ENCODE data around the gene ADAD1.
A peak's percentile ranks its signal among the peaks of the same experiment; 100 is the strongest.
"Not testable (repeated sequence)": the region's sequence is repeated elsewhere in the genome, so short reads cannot be mapped to it uniquely, and the experiment has no call there.

The ADAD1 gene

GRCh38 chr4:122378711-122379110, at the start of gene ADAD1:
TSS of gene ADAD1 (plus strand) at chr4:122379011. CDS start at chr4:122380070, 1,059 bp downstream.
- DNase-seq, result no peak

GRCh38 chr4:122329876-122330565, 48.8 kb upstream of the ADAD1 start:
- DNase-seq, result no peak

DNA sequence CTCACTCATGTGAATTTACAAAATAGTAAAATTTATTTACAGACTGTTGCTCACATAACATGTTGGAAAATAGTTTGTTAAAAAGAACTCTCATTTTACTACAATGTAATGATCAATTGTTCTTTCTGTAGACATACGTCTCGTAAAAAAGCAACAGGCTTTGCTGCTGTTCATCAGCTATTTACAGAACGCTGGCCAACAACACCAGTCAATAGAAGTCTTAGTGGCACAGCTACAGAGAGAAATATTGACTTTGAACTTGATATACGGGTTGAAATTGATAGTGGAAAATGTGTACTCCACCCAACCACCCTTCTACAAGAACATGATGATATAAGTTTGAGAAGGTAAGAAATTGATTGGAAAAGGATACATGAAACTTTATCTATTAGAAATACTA, 47.6 kb upstream of the ADAD1 start:
- no peak for DNase-seq

GRCh38 chr4:122334828-122335227, 44.0 kb upstream of the ADAD1 start:
- peak; percentile 3 for DNase-seq

- no peak for DNase-seq
These were observed 36.9 kb upstream of the ADAD1 start for GRCh38 chr4:122341886-122342285.

GRCh38 chr4:122346036-122346435, 32.8 kb upstream of the ADAD1 start:
- no peak for DNase-seq

GRCh38 chr4:122346503-122346902, 32.3 kb upstream of the ADAD1 start:
- no peak for DNase-seq

DNA sequence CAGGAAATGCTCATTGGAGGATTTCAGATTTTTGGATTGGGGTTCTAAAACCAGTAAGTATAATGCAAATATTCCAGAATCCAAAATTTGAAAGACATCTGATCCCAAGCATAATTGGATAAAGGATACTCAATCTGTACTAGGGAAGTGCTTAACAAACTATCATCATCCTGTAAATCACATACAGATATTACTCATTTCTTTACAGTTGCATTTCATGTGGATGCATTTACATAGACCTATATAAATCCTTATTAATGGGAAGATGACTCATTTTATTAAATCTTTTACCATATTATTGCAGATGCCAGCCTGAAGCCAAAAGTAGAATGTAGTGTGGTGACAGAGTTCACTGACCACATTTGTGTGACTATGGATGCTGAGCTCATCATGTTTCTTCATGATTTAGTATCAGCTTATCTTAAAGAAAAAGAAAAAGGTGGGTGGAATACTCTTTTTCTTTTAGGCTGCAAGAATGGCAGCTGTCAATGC, 22.4 kb upstream of the ADAD1 start:
- DNase-seq, result no peak

DNA sequence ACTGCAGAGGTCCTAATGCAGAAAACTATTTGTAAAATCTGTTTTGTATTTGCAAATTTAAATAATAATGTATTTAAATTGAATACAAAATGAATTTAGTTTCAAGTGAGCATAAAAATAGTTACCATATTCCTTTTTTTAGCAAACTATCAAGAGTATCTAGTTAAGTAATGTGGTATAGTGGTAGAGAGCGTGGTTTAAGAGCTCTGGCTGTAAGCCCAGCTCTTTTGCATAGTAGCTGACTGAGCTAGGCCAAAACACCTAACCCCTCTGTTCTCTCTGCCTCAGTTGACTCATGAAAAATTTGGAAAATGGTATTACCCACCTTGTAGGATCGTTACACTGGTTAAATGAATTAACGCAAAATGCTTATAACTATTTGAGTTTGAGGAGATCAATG, 18.1 kb upstream of the ADAD1 start:
- DNase-seq, result no peak

DNA sequence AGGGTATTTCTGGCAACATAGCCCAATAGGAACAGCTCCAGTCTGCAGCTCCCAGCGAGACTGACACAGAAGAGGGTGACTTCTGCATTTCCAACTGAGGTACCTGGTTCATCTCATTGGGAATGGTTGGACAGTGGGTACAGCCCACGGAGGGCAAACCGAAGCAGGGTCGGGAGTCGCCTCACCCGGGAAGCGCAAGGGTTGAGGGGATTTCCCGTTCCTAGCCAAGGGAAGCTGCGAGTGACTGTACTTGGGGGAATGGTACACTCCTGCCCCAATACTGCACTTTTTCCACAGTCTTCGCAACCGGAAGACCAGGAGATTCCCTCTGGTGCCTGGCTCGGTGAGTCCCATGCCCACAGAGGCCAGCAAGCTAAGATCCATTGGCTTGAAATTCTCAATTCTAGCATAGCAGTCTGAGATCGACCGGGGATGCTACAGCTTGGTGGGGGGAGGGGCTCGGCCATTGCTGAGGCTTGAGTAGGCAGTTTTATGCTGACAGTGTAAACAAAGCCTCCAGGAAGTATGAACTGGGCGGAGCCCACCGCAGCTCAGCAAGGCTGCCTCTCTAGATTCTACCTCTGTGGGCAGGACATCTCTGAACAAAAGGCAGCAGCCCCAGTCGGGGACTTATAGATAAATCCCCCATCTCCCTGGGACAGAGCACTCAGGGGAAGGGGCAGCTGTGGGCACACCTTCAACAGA, 14.0 kb upstream of the ADAD1 start:
- DNase-seq, result peak; percentile 8

DNA sequence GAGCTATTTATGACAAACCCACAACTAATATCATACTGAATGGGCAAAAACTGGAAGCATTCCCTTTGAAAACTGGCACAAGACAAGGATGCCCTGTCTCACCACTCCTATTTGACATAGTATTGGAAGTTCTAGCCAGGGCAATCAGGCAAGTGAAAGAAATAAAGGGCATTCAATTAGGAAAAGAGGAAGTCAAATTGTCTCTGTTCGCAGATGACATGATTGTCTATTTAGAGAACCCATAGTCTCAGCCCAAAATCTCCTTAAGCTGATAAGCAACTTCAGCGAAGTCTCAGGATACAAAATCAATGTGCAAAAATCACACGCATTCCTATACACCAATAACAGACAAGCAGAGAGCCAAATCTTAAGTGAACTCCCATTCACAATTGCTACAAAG, 10.0 kb upstream of the ADAD1 start:
- DNase-seq, result not testable (repeated sequence)

- DNase-seq, result no peak
These were observed 1.5 kb upstream of the ADAD1 start for GRCh38 chr4:122377352-122377751.

DNA sequence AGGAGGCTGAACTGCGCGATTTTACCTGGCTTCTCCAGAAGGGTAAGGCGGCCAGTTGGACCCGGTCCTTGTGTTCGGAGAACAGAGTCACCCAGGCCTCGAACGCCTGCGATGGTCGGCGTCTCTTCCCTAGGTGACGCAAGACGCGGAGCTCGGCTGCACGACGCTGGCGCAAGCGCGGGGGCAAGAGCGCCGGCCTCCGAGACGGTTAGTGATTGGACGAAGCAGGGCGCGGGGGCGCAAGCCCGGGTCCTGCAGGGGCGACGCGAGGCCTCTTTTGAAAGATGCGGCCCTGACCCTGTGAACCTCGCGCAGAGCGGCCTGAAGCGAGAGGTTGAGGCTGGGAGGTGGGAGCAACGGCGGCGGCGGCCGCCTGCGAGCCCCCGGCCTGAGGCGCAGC, 428 bp downstream of the ADAD1 start:
- no peak for DNase-seq

GRCh38 chr4:122383341-122383740, 4.5 kb downstream of the ADAD1 start:
- DNase-seq, result no peak

DNA sequence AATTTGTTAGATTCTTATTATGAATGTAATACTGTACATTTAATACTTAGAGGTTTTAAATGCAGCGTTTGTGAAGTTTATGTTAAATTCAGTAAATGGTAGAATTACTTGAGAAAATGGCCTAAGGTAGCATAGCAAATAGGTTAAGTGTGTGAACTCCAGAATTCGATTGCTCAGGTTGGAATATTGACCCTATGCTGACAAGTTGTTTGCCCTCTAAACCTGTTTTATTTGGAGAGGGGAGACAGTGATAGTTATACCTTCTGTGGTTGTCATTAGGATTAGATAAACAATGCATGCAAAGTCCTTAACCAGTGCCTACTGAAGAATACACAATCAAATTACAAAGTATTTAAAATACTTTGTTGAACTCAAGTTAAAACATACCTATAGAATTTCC, 5.4 kb downstream of the ADAD1 start:
- no peak for DNase-seq

DNA sequence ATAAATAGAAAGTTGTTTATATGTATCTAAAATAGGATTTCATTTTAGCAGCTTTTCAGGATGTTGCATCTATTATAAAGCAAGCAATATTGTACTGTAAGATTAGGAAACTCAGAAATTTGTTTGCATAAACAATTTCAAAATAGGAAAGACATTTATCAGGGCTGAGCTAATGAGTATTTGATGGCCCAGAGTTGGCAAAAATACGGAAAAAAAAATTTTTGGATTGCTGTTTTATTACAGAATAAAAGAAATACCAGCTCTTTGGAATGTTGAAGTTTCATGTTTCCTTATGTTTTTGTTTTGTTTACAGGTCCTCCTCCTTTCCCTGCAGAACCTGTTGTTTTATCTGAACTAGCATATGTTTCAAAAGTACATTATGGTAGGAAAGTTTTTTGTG, 14.5 kb downstream of the ADAD1 start:
- no peak for DNase-seq

- no peak for DNase-seq
These were observed 25.1 kb downstream of the ADAD1 start for GRCh38 chr4:122403861-122404260.

DNA sequence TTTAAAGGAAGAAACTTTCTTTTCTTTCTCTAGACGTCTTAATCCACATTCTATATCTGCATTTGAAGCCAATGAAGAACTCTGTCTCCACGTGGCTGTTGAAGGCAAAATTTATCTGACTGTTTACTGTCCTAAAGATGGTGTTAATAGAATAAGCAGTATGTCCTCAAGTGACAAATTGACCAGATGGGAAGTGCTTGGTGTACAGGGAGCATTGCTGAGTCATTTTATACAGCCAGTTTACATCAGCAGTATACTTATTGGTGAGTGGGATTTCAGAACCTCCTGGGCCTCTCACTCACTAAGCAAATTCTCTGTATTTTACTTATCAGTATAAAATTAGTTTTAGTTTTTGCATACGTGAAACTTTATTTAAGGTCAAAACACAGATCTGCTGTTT, 33.7 kb downstream of the ADAD1 start:
- peak; percentile 2 for DNase-seq

GRCh38 chr4:122423246-122423645, 44.4 kb downstream of the ADAD1 start:
- DNase-seq, result no peak

- no peak for DNase-seq
These were observed 52.5 kb downstream of the ADAD1 start for GRCh38 chr4:122431351-122431750.

DNA sequence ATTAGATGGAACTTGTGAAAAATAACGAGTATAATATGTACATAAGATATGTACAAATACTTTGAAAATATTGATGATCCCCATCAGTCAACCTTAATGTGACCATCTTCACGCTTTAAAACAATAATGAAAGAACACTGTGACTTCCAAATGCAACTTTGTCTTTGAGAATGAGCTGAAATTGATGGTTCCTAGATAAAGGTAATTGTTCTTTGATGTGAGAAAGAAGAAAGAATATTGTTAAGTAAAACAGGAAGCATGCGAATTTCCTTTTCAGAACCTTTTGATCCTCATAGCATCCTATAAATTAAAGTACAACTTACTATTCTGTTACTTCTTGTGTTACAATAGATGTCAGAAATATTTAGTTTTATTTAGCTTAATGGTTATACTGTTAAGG, 55.5 kb downstream of the ADAD1 start:
- no peak for DNase-seq

DNA sequence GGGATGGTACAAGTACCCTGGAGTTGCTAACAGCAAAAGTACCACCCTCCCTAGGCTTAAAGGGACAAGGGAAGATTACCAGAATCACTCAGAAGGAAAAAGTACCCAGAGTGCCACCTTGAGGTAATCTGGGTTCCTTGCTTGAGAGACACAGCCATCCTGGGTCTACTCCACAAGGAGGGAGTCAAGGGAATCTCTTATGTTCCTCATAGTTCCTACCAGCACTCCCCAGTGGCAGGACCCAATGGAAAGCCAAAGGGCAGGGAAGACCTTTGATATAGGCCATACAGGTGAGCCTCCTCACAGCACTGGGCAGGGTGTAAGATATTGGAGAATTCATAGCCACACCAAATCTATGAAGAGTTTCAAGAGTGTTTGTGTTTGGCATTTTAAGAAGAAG, 72.0 kb downstream of the ADAD1 start:
- DNase-seq, result peak; percentile 39

- DNase-seq, result no peak
These were observed 74.7 kb downstream of the ADAD1 start for GRCh38 chr4:122453384-122453995.

Data from hematopoietic multipotent progenitor cell treated with erythropoietin and hydrocortisone succinate and interleukin-3 and kit ligand, for 6 days (in vitro differentiated cells).